HG03442 (cell line): Measurements from ENCODE around the gene KCNK1.
A peak's percentile ranks its signal among the peaks of the same experiment; 100 is the strongest.
"Not testable (repeated sequence)": the region's sequence is repeated elsewhere in the genome, so short reads cannot be mapped to it uniquely, and the experiment has no call there.

Experiments used
- ATAC-seq: cut with Tn5 transposase; IDR thresholded peaks from one replicate; pipeline ENCODE4 v1.9.1; 2021; ENCODE audit warnings: mild to moderate bottlenecking, moderate library complexity; ENCODE audit not compliant: unreplicated experiment

Gene KCNK1

DNA sequence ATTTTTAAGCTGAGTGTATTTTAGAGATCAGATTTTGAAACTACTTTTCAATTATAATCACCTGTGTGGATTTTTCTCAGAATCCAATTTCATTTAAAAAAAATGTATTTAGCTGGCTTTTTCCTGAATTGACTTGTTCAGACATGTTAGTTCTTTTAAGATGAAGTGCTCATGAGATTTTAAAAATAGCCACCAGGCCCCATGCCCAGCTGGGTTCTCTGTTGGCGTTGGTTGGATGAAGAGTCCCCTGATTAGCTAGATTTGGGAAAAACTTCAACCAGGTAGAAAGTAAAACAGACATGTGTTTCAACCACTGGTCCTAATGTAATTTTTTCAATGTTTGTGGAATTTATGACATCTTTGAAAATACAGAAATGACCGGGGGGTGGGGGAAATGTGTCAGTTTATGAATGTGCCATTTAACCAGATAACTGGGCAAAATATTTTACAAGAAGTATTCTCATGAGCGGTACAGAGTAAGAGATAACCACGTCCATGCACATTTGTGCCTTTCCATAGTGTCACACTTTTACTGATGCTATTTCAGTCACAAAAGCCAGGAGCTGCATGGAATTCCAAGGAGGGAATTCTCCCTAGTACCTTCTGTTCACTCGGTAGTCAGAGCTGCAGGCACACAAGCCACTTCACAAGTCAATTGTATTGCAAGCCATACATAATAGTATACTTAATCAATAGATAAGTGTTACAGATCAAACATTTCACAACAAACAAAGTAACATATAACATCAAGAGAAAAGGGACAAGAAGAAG lies 51.1 kb downstream of the KCNK1 start:
- no peak for ATAC-seq

DNA sequence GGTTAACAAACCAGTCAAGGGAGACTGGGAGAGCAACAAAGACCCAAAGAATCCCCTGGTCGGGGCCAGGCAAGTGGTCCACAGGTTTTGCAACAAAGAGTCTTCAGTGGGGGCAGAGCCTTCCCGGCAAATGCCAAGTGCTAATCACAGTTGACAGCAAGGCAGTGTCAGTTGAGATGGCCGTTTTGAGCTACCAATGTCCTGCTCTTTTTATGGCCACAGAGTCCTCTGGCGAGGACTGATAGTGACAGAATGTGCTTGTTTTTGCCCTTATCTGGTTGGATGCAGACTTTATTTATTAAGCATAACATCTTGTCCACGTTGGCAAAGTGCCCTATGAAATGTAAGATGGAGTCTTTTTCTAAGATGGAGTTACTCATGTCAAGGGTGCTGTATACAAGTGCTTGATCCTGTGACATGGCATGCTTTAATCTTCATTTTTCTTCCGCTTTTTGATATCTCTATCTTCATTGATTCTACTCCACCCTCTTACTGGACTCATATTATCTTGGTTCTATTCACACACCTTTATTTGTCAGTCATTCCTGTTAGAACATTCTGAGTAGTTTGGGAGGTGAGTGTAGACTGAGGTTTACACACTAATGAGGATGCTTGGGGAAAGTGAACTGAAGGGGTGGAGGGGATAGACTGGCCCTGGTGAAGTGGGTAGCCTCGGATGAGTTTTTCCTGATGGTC lies 51.8 kb downstream of the KCNK1 start:
- ATAC-seq, result no peak

DNA sequence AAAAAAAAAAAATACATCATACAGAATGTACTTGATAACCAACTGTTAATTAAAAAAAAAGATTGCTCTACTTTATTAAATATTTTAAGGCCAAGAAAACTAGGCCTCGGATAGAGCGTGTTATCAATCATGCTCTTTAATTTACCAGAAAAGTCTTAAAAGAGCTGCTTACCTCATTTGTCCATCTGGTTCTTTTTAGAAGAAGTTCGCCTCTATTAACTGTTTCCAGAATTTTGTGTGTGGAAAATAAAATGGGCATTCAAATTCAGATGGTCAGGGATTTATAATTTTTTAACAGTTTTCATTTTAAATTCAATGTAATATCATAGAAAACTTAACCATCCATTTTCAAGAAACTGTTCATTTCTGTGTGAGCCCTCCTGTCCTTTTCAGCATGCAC lies 53.8 kb downstream of the KCNK1 start:
- ATAC-seq, result no peak

DNA sequence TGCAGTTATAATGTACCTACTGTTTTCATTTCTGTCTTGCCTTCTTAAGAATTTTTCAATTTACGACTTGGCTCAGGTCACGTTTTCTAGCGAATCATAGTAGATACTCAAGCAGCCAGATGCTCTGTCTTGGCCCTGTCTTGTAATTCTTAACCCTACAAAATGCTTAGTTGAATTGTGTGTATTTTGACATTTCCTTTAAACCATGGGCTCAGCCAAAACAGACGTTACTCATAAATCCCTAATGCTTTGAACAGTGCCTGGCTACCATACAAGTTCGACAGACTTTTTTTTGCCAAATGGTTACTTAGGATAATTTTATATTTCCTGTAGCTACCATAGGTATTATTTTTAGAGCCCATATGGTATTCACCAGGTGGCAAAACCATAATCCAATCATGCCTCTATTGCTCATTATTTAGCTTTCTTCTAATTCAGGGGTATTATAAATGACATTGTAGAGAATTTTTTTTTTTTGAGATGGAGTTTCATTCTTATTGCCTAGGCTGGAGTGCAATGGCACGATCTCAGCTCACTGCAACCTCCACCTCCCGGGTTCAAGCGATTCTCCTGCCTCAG lies 54.3 kb downstream of the KCNK1 start:
- no peak for ATAC-seq

DNA sequence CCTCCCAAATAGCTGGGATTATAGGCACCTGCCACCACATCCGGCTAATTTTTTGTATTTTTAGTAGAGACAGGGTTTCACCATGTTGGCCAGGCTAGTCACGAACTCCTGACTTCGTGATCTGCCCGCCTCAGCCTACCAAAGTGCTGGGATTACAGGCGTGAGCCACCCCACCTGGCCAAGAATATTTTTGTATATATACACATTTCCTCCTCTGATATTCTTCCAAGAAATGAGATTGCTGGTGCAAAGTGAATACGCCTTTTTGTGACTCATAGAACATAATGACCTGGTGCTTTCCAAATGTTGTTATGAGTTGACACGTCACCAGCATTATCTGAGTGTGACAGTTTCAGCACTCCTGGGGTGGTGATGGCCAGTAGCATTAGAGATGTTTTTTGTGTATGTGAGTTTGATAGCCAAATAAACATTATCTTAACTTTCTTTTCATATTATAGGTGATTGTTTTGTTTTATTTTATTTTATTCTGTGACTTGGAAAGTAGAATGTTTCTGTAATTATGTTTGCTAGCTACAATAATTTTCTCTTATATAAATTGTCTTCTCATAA lies 54.9 kb downstream of the KCNK1 start:
- ATAC-seq, result peak; percentile 77

DNA sequence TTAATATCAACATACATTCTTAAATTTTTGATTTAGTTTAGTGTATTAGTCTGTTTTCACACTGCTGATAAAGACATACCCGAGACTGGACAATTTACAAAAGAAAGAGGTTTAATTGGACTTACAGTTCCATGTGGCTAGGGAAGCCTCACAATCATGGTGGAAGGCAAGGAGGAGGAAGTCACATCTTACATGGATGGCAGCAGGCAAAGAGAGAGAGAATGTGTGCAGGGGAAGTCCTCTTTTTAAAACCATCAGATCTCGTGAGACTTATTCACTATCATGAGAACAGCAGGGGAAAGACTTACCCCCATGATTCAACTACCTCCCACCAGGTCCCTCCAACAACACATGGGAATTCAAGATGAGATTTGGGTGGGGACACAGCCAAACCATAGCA lies 56.5 kb downstream of the KCNK1 start:
- not testable (repeated sequence) for ATAC-seq

DNA sequence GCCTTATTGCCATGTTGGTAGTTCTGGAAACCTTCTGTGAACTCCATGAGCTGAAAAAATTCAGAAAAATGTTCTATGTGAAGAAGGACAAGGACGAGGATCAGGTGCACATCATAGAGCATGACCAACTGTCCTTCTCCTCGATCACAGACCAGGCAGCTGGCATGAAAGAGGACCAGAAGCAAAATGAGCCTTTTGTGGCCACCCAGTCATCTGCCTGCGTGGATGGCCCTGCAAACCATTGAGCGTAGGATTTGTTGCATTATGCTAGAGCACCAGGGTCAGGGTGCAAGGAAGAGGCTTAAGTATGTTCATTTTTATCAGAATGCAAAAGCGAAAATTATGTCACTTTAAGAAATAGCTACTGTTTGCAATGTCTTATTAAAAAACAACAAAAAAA lies 57.4 kb downstream of the KCNK1 start:
- no peak for ATAC-seq

DNA sequence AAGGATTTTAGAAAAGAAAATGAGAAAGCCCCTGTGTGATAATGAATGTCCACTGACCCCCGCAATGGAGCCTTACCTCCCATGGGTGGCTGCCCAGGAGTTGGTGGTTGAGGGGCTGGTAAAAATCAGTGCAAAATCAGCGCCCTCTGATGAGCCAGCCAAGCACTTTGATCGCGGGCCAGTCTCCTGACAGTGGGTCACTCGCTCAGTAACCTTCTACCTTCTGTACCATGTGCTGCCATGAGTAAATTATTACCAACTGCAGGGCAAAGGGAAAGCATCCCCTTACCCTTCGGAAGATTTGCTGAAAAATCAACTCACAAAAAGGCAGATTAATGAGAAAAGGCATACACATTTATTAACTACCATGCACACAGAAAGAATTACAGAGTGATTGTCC lies 58.8 kb downstream of the KCNK1 start:
- no peak for ATAC-seq

DNA sequence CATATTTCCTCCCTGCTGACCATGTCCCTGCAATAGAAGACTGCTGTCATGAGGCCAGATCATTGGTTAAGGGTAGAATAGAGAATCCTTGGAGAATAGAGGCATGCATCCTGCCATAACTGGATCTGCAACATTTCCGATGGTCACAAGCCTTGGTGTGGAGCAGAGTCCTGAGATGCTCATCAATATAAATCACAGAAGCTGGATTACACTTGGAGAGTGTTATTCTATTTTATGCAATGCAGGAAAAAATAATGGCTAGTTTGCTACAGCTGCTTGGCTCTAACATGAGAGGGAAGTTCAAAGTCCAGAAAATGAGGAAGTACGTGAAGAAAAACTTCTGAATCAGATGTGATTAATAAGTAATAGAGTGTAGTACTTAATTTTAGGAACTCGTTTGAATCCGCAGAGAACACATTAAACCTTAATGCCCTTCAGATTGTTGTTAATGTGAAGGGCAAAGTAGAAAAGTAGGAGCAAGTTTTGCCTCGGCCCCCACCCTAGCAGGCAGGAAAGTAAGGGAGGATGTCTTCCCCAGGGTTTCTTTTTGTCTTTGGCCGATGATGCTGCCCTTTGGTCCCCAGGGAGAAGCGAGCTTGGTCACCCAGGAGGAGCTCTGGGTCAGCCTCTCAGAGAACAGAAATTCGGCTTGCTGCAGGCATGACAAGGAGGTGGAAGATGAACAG lies 59.5 kb downstream of the KCNK1 start:
- ATAC-seq, result peak; percentile 30

DNA sequence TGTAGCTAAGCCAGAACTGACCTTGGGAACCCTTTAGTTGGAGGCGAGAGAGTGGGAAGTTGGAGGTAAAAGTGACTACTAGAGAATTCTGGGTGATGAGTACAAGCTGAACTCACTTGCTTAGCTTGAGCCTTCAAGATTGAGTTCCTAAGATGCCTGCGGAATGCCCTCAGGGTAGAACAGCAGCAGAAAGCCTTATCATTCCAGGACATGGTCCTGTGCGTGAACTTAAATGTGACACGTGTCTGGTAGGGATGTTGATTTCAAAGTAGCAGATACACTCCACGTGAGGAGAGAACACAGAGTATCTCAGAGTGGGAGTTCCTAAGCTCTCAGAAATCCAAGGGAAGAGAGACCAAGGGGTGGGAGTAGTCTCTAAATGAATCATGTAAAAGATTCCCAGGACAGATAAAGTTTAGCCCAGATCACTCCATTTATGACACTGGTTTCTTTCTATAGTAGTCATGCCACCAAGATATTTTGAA lies 60.1 kb downstream of the KCNK1 start:
- ATAC-seq, result peak; percentile 3

DNA sequence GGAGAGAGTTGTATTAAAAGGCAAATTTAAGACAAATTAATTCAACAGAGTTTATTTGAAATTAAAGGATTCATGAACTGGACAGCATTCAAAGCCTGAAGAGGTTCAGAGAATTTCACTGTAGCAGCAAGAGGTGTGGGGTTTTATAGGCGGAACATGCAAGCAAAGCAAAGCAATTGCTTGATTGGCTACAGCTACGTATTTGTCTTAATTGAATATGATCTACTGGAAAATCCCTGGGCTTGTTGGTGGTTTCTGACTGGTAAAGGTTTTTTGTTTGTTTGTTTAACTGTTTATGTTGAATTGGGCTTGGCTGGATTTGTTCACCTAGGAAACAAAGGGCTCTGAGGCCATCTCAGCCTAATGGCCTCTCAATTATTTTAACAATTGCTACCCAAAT lies 61.5 kb downstream of the KCNK1 start:
- no peak for ATAC-seq

DNA sequence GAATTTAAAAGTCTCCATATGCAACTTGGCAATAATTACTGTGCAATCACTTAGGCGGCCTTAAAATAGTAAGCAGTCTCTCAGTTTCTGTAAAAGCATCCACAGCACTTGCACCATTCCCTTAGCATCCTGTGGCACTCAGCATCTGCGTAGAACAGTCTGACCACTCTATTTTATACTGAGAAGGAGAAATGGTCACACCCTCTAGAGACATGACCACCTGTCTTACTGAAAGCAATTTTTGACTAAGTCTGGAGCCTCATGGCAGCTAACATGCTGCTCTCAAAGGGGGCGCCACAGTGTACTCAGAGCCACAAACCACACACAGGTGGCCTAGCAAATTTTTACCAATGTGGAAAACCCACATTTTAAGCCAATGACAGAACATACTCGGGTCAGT lies 62.0 kb downstream of the KCNK1 start:
- peak; percentile 83 for ATAC-seq

DNA sequence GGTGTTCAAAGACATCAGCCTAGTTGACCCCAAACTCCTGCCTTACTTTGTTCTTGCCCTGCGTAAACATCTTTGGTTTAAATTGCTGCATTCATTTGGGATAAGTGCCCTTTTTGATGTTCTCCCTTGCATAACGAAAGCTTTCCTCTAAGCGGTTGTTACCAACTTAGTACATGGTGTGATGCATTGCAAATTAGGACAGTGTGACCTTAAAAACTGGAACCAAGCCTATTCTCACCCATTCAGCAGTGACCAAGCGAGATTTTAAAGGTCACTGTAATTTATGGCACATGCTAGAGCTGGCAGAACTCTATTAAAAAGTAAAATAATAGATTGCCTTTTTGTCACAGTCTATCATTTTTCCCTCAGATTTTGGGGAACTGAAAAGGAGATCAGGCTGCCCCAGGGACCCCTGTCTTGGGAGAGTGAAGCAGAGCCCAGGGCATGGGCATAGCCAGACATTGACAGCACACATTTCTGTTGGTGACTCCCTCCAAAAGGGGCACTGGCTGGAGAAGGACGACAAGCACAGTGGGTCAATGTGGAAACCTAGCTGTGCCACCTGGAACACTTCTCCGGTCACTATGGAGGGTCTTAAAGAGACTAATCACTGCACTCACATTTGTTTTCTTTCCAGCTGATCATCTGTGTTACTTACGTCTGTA lies 63.9 kb downstream of the KCNK1 start:
- no peak for ATAC-seq

DNA sequence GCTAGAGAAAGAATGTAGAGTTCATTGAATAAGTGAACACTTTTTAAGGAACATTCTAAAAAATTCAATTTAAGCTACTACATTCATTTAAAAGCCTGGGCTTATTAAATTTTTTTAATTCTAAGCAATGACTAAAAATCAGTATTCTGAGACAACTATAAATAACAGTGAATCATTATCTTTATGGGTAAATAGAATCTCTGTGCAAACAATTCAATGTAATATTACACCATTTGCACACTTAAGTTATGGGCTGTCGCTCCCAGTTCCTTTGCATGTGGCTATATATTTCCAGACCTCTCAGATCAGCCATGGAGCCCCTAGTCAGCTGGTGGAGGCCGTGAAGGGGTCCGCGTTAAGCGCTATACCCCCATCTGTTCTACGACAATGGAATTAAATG lies 65.1 kb downstream of the KCNK1 start:
- ATAC-seq, result no peak

DNA sequence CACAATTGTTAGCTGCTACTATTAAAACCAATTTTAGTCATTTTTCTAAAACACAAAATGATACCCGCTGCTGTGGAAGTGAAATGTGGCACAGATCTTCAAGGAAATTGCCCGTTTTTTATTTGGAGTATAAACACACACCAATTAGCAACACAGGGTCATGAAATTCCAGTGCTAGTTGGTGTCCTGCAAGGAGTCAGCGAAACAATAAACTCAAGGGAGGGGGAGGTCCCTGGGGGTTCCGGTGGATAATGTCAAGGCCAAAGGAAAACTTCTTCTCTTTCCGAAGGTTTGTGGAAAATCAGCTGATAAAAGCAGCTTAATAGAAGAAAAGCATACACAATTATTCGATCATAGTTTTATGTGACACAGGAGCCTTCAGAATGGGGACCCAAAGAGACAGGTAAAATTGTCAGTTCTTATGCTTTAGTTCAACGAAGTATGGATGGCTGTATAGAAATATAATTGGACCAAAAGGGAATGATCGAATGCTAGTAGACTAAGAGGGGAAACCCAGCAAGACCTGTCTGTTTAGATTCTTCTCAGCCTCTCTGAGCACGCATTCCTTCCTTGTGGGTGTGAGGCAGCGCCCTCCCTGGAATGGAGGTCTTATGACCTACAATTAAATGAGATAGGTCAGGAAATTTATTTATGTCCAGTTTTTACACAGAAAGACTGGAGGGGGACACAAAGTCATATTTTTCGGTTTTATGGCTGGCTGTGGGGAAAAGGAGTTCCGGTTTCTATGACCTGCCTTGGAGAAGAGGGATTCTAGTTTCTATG lies 65.9 kb downstream of the KCNK1 start:
- ATAC-seq, result no peak

DNA sequence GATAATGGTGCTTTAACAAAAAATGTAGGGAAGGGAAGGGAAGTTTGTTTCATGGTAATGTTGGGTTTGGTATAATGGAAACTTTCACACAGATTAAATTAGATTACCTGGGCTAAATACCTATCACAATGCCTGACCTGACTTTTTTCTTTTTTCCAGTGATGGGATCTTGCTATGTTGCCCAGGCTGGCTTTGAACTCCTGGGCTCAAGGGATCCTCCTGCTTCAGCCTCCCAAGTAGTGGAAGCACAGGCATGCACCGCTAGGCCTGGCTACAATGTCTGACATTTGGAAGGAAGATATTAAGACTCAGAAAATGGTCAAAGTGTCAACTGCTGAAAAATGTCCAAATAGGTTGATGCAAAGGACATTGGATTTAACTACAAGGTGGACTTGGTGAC lies 67.4 kb downstream of the KCNK1 start:
- no peak for ATAC-seq

DNA sequence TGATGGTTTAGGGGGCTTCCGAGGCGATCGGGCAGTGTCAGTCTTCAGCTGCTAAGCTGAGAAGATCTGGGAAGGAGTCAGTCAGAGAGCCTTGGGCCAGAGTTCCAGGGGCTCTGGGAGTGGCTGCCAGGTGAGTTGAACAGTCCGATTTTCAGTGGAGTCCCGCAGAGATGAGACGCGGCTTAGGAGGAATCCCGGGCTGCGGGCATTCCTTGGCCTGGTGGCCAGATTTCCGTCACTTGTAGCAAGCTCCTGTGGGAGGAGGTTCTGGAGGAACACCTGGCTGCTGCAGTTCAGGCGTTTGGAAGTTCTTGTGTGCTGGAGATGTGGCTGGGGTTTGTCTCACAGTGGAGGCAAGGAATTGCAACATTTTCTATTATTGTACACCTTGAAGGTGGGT lies 72.7 kb downstream of the KCNK1 start:
- not testable (repeated sequence) for ATAC-seq

DNA sequence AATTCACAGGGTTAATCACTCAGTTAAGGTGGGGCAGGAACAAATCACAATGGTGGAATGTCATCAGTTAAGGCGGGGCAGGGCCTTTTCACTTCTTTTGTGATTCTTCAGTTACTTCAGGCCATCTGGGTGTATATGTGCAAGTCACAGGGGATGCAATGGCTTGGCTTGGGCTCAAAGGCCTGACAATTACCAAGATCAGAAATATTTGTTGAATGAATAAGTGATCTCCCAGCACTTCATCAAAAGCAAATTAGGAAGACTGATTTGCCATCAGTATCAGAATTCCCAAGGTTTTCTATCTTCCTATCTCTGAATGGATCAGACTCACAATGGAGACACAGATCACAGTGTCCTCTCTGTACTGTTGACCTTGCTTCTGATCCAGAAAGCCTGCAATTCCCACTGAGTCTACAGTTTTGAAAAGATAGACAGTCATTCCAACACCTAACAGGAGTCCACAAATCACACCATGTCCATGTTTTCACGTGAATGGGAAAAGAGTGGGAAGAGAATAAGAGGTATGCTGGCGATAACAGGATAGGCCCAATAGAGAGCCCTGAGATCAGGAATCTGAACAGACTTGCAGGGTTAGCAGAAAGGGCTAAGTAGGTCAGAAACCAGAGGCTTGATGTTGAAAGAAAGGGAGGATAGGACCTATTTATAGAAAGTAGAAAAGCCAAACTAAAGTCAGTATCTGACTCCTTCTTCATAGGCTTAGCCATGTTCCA lies 75.3 kb downstream of the KCNK1 start:
- ATAC-seq, result no peak

DNA sequence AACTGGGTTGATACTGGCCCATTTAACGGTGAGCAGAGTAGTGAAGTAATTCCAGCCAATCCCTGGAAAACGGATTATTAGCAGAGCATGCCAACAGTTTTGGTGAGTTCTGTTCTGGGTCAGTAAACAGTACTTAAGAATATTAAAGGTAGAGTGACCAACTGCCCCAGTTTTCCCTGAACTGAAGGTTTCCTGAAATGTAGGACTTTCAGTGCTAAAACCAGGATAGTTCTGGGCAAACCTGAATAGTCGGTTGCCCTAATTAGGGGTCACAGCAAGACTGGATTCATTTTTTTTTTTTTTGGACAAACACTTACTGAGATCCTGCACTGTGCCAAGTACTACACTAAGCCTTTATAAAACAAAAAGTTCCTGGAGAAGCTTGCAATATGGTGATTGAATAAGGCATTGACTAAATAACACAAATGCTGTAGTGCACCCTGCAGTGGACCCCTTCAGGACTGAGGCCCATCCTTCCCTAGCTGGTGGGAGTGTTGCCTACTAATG lies 75.9 kb downstream of the KCNK1 start:
- ATAC-seq, result no peak
